GM18511 (cell line): ENCODE measurements around the gene FBXW2.
"Not testable (repeated sequence)": the region's sequence is repeated elsewhere in the genome, so short reads cannot be mapped to it uniquely, and the experiment has no call there.

ENCODE experiments used
- ATAC-seq: cut with Tn5 transposase; IDR thresholded peaks from one replicate; pipeline ENCODE4 v1.9.1; 2021; ENCODE audit warnings: mild to moderate bottlenecking, moderate library complexity; ENCODE audit not compliant: unreplicated experiment

The FBXW2 gene

GRCh38 chr9:120792898-120793765 is at the start of gene FBXW2:
TSS of gene FBXW2 (minus strand) at chr9:120793416. CDS start at chr9:120788258, 5,158 bp downstream.
- ATAC-seq = peak; percentile 94

- ATAC-seq = peak; percentile 19
These were observed 48.9 kb upstream of the FBXW2 start for GRCh38 chr9:120841930-120842684.

- no peak for ATAC-seq
These were observed 45.9 kb upstream of the FBXW2 start for GRCh38 chr9:120839146-120839545.

- ATAC-seq = no peak
These were observed 44.7 kb upstream of the FBXW2 start for GRCh38 chr9:120837921-120838320.

GRCh38 chr9:120833325-120833724 is 40.1 kb upstream of the FBXW2 start:
- ATAC-seq = no peak

- ATAC-seq = no peak
These were observed 39.6 kb upstream of the FBXW2 start for GRCh38 chr9:120832807-120833206.

GRCh38 chr9:120830865-120831264 is 37.6 kb upstream of the FBXW2 start:
- ATAC-seq = no peak

GRCh38 chr9:120830151-120830550 is 36.9 kb upstream of the FBXW2 start:
- no peak for ATAC-seq

- no peak for ATAC-seq
These were observed 36.4 kb upstream of the FBXW2 start for GRCh38 chr9:120829650-120830049.

- ATAC-seq = no peak
These were observed 26.9 kb upstream of the FBXW2 start for GRCh38 chr9:120820095-120820494.

GRCh38 chr9:120818595-120818994 is 25.4 kb upstream of the FBXW2 start:
- ATAC-seq = no peak

- ATAC-seq = no peak
These were observed 21.9 kb upstream of the FBXW2 start for GRCh38 chr9:120815075-120815474.

GRCh38 chr9:120808931-120809330 is 15.7 kb upstream of the FBXW2 start:
- ATAC-seq = no peak

- ATAC-seq = no peak
These were observed 14.6 kb upstream of the FBXW2 start for GRCh38 chr9:120807607-120808379.

- ATAC-seq = not testable (repeated sequence)
These were observed 11.7 kb upstream of the FBXW2 start for GRCh38 chr9:120804784-120805363.

- no peak for ATAC-seq
These were observed 8.2 kb upstream of the FBXW2 start for GRCh38 chr9:120801441-120801840.

GRCh38 chr9:120791161-120791560 is 2.1 kb downstream of the FBXW2 start:
- no peak for ATAC-seq

GRCh38 chr9:120787933-120788332 is 5.3 kb downstream of the FBXW2 start:
- ATAC-seq = no peak

- no peak for ATAC-seq
These were observed 9.6 kb downstream of the FBXW2 start for GRCh38 chr9:120783602-120784047.

GRCh38 chr9:120781236-120781635 is 12.0 kb downstream of the FBXW2 start:
- ATAC-seq = no peak

GRCh38 chr9:120780367-120780766 is 12.8 kb downstream of the FBXW2 start:
- no peak for ATAC-seq
